ENCODE measurements around the gene TRIM31. TPM values are rescaled to one million over a fixed set of nuclear protein-coding genes. Genes with fewer than 3 reads are reported as not detected.

The TRIM31 gene
- polyA plus RNA-seq, 6 donors from 2014 or later = not detected

DNA sequence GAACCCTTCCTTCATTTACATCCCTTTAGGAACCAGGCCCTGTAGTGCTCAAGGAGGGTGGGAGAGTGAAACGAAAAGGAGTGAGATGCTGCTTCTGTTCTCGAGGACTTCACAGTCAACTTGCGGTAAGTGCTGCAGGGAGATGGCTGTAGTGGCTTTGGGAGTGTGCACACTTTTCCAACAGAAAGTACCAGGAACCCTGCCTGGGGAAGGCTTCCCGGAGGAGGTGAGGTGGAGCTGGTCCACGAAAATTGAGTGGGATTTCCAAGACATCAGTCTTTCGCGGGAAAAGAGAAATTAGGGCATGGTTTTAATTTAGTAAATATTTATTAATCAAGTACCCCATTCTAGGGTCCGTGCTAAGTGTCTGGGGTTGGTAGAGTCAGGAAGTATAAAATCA is 12.7 kb downstream of the TRIM31 start:
- DNase-seq (no peak), ATAC-seq (ENCODE audit: low read depth in 2 of 2) (no peak)
- H3K27me3 Mint-ChIP-seq = peaks cover 68 to 77% (median 70%) of the 10 kb centered on the region in 3 donors
- H3K27ac Mint-ChIP-seq = peak overlapping the region in 2 of 6 donors; percentile 39 to 80
- peak overlapping the region; percentile 23 to 85 (median 72) for H3K4me3 Mint-ChIP-seq
- peaks cover 0 to 5% (median 0%) of the 10 kb centered on the region in 7 donors for H3K9me3 Mint-ChIP-seq
- no peaks in the 10 kb centered on the region for H3K36me3 Mint-ChIP-seq
- peaks cover 35 to 39% (median 36%) of the 10 kb centered on the region in 3 donors for H3K4me1 Mint-ChIP-seq

DNA sequence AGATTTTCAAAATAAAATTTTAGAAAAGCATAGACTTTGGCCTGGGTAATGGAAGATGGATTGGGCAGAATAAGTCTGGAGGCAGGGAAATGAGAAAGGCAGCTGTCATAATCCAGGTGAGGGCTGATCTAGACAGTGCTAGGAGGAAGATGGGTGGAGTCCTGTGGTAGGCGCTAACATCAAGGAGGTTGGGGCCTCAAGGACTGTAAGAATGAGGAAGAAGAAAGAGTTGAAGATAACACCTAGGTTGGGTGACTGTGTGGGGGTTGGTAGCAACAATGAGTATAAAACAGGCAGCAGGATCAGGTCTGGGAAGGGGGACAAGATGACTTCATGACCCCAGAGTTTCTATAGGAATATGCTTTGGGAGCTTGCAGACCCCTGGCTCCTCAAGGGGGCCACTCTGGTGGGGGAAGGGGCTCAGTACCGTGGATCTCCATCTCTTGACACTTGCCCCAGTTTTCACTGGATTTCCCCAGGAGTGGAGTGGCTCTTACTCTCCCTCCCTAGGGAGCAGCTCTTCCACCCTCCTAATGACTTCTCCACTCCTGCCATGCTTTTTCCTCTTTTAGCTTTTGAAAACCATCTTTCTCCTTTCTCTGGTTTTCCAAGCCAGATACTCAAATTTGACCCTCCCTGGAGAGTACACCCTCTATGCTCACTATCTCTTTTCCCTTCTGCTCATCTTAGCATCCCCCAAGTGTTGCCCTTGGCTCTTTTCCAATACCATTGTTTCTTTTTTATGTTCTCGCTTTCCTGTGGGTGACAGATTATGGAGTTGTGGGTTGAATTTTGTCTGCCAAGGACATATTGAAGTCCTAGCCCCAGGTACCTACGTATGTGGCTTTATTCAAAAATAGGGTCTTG is 14.8 kb downstream of the TRIM31 start:
- H3K9me3 Mint-ChIP-seq = peaks cover 0 to 5% (median 0%) of the 10 kb centered on the region in 7 donors
- H3K27ac Mint-ChIP-seq = no peak overlapping the region
- H3K36me3 Mint-ChIP-seq = no peaks in the 10 kb centered on the region
- DNase-seq (no peak), ATAC-seq (ENCODE audit: low read depth in 2 of 2) (peak; percentile 56 to 60)
- no peak overlapping the region for H3K4me3 Mint-ChIP-seq
- peaks cover 28 to 32% (median 30%) of the 10 kb centered on the region in 3 donors for H3K4me1 Mint-ChIP-seq
- H3K27me3 Mint-ChIP-seq = peaks cover 77 to 83% (median 79%) of the 10 kb centered on the region in 3 donors

DNA sequence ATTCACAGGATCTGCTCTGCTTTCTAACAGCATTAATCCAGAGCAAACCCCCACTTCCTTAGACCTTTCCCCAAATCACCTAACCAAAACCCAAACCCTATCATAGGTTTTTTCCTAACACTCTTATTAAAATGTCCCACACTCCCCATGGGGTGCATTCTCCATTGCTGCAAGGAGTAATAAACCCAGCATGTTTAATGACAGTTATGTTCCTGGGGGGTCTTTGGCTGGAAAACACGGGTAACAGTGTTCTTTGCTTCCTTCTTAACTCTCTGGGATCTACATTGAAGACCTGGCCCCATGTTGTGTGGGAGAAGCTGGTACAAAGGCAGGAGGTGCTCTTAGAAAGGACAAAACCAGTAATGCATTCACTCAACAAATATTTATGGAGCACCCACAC is 16.1 kb downstream of the TRIM31 start:
- ATAC-seq (ENCODE audit: low read depth in 2 of 2) (no peak), DNase-seq (no peak)
- Mint-ChIP-seq H3K27me3 (peaks cover 82 to 95% (median 92%) of the 10 kb centered on the region in 3 donors), H3K4me1 (peaks cover 18 to 24% (median 20%) of the 10 kb centered on the region in 3 donors), H3K9me3 (peaks cover 0 to 5% (median 0%) of the 10 kb centered on the region in 7 donors), H3K36me3 (no peaks in the 10 kb centered on the region), H3K27ac (no peak overlapping the region), H3K4me3 (no peak overlapping the region)

DNA sequence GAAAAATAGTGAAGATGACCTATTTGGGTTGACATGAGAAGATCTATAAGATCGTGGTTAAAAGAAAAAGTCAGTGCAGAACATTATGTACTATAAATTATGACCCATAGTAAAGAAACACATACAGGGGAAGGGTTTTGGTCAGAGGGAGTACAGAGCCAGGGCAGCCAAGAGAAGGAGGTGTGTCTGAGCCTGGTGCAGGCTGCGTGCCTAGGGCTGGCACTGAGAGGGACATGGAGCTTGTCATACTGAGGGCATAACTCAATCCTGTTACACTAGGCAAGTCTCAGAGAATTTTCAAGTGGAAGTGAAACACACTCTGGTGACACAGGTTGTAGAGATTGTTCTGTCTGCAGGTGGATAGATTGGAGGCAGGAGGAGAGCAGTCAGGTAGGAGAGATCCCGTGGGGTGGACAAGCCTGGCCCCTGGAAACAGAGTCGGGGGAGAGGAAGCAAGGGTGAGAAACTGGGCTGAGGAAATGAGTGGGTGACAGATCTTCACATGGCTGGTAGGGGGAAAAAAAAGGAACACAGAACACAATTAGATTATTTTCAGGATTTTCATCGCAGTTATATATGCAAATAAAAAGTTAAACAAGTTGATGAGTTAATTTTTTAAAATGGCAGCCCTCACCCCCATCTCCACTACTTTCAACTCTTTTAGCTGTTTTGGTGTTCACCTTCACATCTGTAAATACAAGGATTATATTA is 18.8 kb downstream of the TRIM31 start:
- no peak overlapping the region for H3K27ac Mint-ChIP-seq
- DNase-seq (no peak), ATAC-seq (ENCODE audit: low read depth in 2 of 2) (no peak)
- H3K9me3 Mint-ChIP-seq = peaks cover 0 to 1% (median 0%) of the 10 kb centered on the region in 7 donors
- peaks cover 0 to 7% (median 5%) of the 10 kb centered on the region in 3 donors for H3K4me1 Mint-ChIP-seq
- peaks cover 0 to 9% of the 10 kb centered on the region in 2 donors for H3K36me3 Mint-ChIP-seq
- H3K27me3 Mint-ChIP-seq = peaks cover 81 to 92% (median 89%) of the 10 kb centered on the region in 3 donors
- H3K4me3 Mint-ChIP-seq = no peak overlapping the region

DNA sequence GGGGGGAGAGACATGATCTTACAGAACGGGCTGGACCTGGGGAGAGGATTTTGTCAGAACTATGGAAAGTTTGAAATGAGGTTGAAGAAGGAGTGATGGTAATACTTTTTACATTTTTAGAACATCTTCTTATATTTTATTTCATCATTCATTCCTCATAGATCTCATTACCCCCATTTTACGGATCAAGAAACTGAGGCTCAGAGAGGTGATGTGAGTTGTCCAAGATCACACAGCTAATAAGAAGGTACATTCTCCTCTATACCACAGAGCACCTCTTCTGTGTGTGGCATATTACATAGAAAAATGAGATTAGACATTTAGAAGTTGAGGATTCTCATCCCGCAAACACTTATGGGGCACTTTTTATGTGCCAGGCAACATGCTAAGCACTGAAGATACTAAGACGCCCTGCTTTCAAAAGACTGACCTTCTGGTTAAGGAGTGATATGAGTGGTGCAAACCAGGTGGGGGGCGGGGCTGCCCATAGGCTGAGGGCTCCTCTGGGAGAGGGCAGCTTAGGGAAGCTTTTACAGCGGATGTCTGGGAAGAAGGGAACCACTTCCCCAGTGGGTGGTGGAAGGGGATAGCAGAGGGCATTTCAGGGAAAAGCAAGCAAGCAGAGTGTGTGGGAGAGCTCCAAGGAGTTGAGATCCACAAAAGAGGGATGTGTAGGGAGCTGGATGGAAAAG is 19.9 kb downstream of the TRIM31 start:
- peaks cover 0 to 1% (median 0%) of the 10 kb centered on the region in 7 donors for H3K9me3 Mint-ChIP-seq
- H3K4me3 Mint-ChIP-seq = no peak overlapping the region
- no peak for ATAC-seq (ENCODE audit: low read depth in 2 of 2)
- H3K27me3 Mint-ChIP-seq = peaks cover 76 to 89% (median 87%) of the 10 kb centered on the region in 3 donors
- H3K4me1 Mint-ChIP-seq = peaks cover 0 to 4% (median 0%) of the 10 kb centered on the region in 3 donors
- no peak for DNase-seq
- no peak overlapping the region for H3K27ac Mint-ChIP-seq
- H3K36me3 Mint-ChIP-seq = peaks cover 0 to 9% of the 10 kb centered on the region in 2 donors

DNA sequence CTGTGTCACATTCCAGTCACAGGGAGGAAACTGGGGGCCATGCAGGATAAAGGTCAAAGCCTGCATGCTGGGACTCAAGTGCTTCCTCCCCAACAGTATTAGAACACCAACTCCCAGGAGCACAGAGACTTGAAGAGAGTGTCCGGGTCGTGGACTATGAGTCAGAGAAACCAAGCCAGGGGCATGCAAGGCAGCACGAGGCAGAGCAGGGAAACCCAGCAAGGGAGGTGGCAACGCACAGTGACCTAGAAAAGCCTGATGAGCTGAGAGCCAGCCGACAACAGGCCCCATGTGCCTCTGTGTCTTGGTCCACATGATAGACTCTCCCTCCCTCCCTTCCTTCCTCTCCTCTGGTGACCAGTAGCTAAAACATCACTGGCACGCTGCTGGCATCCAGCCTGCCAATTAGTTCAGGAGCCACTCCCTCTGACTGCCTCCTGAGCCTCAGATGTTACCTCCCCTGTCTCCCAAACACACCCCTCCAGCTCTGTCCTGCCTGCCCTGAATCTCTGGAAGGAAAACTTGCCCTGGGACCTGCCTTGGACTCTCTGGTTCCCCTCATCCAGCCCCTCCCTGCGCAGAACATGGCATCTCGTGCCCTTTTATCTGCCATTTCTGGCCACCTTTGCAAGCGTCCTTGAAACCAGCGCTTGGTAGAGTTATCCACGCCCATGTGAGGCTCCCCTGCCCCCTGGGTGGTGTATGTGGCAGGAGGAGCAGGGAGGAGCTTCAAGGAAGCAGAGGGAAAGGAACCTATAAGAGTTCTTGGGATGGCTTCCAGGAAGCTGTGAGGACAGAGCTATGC is 21.1 kb downstream of the TRIM31 start:
- H3K4me3 Mint-ChIP-seq = no peak overlapping the region
- DNase-seq (no peak), ATAC-seq (ENCODE audit: low read depth in 2 of 2) (no peak)
- no peak overlapping the region for H3K27ac Mint-ChIP-seq
- H3K9me3 Mint-ChIP-seq = peaks cover 0 to 4% (median 1%) of the 10 kb centered on the region in 7 donors
- H3K4me1 Mint-ChIP-seq = no peaks in the 10 kb centered on the region
- H3K27me3 Mint-ChIP-seq = peaks cover 76 to 89% (median 87%) of the 10 kb centered on the region in 3 donors
- peaks cover 0 to 9% of the 10 kb centered on the region in 2 donors for H3K36me3 Mint-ChIP-seq

GRCh38 chr6:30087876-30088275 is 25.0 kb downstream of the TRIM31 start:
- no peak overlapping the region for H3K27ac Mint-ChIP-seq
- H3K9me3 Mint-ChIP-seq = peaks cover 0 to 10% (median 2%) of the 10 kb centered on the region in 7 donors
- no peaks in the 10 kb centered on the region for H3K4me1 Mint-ChIP-seq
- no peak overlapping the region for H3K4me3 Mint-ChIP-seq
- no peak for DNase-seq
- peaks cover 0 to 9% of the 10 kb centered on the region in 2 donors for H3K36me3 Mint-ChIP-seq
- H3K27me3 Mint-ChIP-seq = peaks cover 52 to 72% (median 61%) of the 10 kb centered on the region in 3 donors
- ATAC-seq (ENCODE audit: low read depth in 2 of 2) = no peak

GRCh38 chr6:30077218-30077617 is 35.7 kb downstream of the TRIM31 start:
- Mint-ChIP-seq H3K27me3 (peaks cover 64 to 81% (median 81%) of the 10 kb centered on the region in 3 donors), H3K9me3 (peaks cover 0 to 4% (median 1%) of the 10 kb centered on the region in 7 donors), H3K27ac (no peak overlapping the region), H3K4me1 (peaks cover 19 to 25% (median 20%) of the 10 kb centered on the region in 3 donors), H3K36me3 (peaks cover 0 to 19% of the 10 kb centered on the region in 2 donors), H3K4me3 (no peak overlapping the region)
- ATAC-seq (ENCODE audit: low read depth in 2 of 2) (no peak), DNase-seq (no peak)

GRCh38 chr6:30075790-30076732 is 36.8 kb downstream of the TRIM31 start:
- peak in 1 of 2 donors; percentile 19 for ATAC-seq (ENCODE audit: low read depth in 2 of 2)
- DNase-seq = no peak
- peaks cover 0 to 3% (median 1%) of the 10 kb centered on the region in 7 donors for H3K9me3 Mint-ChIP-seq
- H3K4me1 Mint-ChIP-seq = peaks cover 27 to 32% (median 28%) of the 10 kb centered on the region in 3 donors
- H3K27me3 Mint-ChIP-seq = peaks cover 72 to 90% (median 89%) of the 10 kb centered on the region in 3 donors
- peaks cover 7 to 28% of the 10 kb centered on the region in 2 donors for H3K36me3 Mint-ChIP-seq
- peak overlapping the region in 6 of 8 donors; percentile 63 to 81 (median 74) for H3K4me3 Mint-ChIP-seq
- H3K27ac Mint-ChIP-seq = peak overlapping the region in 3 of 6 donors; percentile 33 to 79 (median 44)

GRCh38 chr6:30075094-30075789 is 37.6 kb downstream of the TRIM31 start, which contains the start of gene RNF39:
Gene RNF39 (minus strand): TSS chr6:30075769. CDS start chr6:30075585, 184 bp downstream.
- Mint-ChIP-seq H3K36me3 (peaks cover 13 to 36% of the 10 kb centered on the region in 2 donors), H3K9me3 (peaks cover 0 to 3% (median 0%) of the 10 kb centered on the region in 7 donors), H3K27me3 (peaks cover 74 to 94% (median 93%) of the 10 kb centered on the region in 3 donors), H3K27ac (peak within 1 kb of the TSS in 4 of 6 donors; percentile 33 to 79 (median 52)), H3K4me1 (peaks cover 34 to 39% (median 35%) of the 10 kb centered on the region in 3 donors), H3K4me3 (peak within 1 kb of the TSS in 6 of 8 donors; percentile 63 to 86 (median 74))
- ATAC-seq (ENCODE audit: low read depth in 2 of 2) = peak; percentile 35 to 55
- DNase-seq = no peak
